K562 (cell line): ENCODE data around the gene POLD3. TPM values are rescaled to one million over a fixed set of nuclear protein-coding genes. Genes with fewer than 3 reads are reported as not detected.

Experiments used
- ATAC-seq: fragments of 200-7000 bp; cut with Tn5 transposase; 3 replicates; pipeline ENCODE4 v1.9.1; 2020; ENCODE audit warnings: moderate library complexity
- BruUV-seq: library from RNA; stranded (reverse); fragments of 400-500 nt; replicated peaks from 2 replicates; lab custom pipeline; 2021; lab: Mats Ljungman, UMichigan
- CTCF ChIA-PET: fragments of 300-600 bp; formaldehyde crosslinking; extraction: SDS; loops from one replicate; lab custom pipeline; 2021; ENCODE audit warnings: low intra/inter-chr PET ratio; lab: Yijun Ruan, JAX
- POLR2A ChIA-PET: fragments of 300-600, 350-650 bp; sonication (Branson Sonifier 250); formaldehyde crosslinking; extraction: SDS; loops from one replicate; lab custom pipeline; 2021; ENCODE audit warnings: antibody characterized with exemption, inconsistent platforms; lab: Yijun Ruan, JAX
- DNase-seq, 4 experiments: peaks; one replicate each; pipeline versions ENCODE4 v3.0.0 to v3.0.0-alpha.2; 2011 to 2018; ENCODE audit warnings: low spot score in 3 of 4, mixed read lengths in 3 of 4; ENCODE audit errors: extremely low read depth in 1 of 4
- FAIRE-seq: peaks from 2 replicates; lab custom pipeline; 2011; peaks lifted over from hg19 to GRCh38; lab: Jason Lieb, UNC
- H2AFZ ChIP-seq: 2 replicates; pipeline ENCODE4 v1.6.0; 2011; ENCODE audit warnings: low read depth, low read length, control low read depth, inconsistent platforms
- H3K27ac ChIP-seq: fragments of 200-600 bp; 3 replicates; pipeline ENCODE4 v1.8.0; 2011; ENCODE audit warnings: low read depth, mild to moderate bottlenecking, control low read depth, inconsistent platforms, low read length, moderate library complexity, mixed read lengths; ENCODE audit errors: extremely low read depth
- H3K27me3 ChIP-seq, 2 experiments: fragments of 300-600 bp in 1 of 2; 2 replicates in 1 of 2; 3 replicates in 1 of 2; pipeline versions ENCODE4 v1.6.0 to v1.8.0; 2011; ENCODE audit warnings: inconsistent platforms in 2 of 2, low read length in 2 of 2, mild to moderate bottlenecking in 1 of 2, mixed read lengths in 1 of 2, moderate library complexity in 1 of 2; ENCODE audit not compliant: control insufficient read depth in 2 of 2, insufficient read depth in 2 of 2
- H3K36me3 ChIP-seq: fragments of 300-600 bp; 3 replicates; pipeline ENCODE4 v1.8.0; 2011; ENCODE audit warnings: mild to moderate bottlenecking, low read length, inconsistent platforms; ENCODE audit not compliant: control insufficient read depth, insufficient read depth
- H3K4me1 ChIP-seq, 2 experiments: fragments of 200-600 bp in 1 of 2; replicated peaks in 1 of 2; 2 replicates in 1 of 2; 3 replicates in 1 of 2; pipeline versions ENCODE4 v1.5.1 to v1.8.0; 2011; ENCODE audit warnings: inconsistent platforms in 2 of 2, low read length in 2 of 2, mild to moderate bottlenecking in 1 of 2, mixed read lengths in 1 of 2, moderate library complexity in 1 of 2; ENCODE audit not compliant: control insufficient read depth in 2 of 2, insufficient read depth in 2 of 2
- H3K4me2 ChIP-seq: 2 replicates; pipeline ENCODE4 v1.6.1; 2011; ENCODE audit warnings: low read length, control low read depth, inconsistent platforms, mixed read lengths; ENCODE audit not compliant: insufficient read depth
- H3K4me3 ChIP-seq: fragments of 200-600 bp; sonication (generic), shearing (Covaris generic); 2 replicates; pipeline ENCODE4 v1.5.1; 2016; ENCODE audit warnings: control low read depth, inconsistent platforms
- H3K79me2 ChIP-seq: fragments of 200-600 bp; 3 replicates; pipeline ENCODE4 v1.8.0; 2011; ENCODE audit warnings: low read length, inconsistent platforms; ENCODE audit not compliant: control insufficient read depth, insufficient read depth
- H3K9ac ChIP-seq, 2 experiments: 2 replicates each; pipeline versions ENCODE4 v1.6.0 to v1.6.1; 2011; ENCODE audit warnings: low read depth in 2 of 2, low read length in 2 of 2, control low read depth in 1 of 2, inconsistent platforms in 1 of 2, mild to moderate bottlenecking in 1 of 2, mixed read lengths in 1 of 2; ENCODE audit not compliant: insufficient read depth in 1 of 2
- H3K9me1 ChIP-seq: one replicate; pipeline ENCODE4 v1.6.0; 2011; ENCODE audit warnings: inconsistent platforms, mild to moderate bottlenecking, low read length, moderate library complexity; ENCODE audit not compliant: control insufficient read depth, insufficient read depth
- H3K9me3 ChIP-seq: replicated peaks from 2 replicates; pipeline ENCODE4 v1.5.1; 2011; ENCODE audit warnings: low read depth, low read length, inconsistent platforms; ENCODE audit not compliant: control insufficient read depth, insufficient read depth
- H4K20me1 ChIP-seq: replicated peaks from 2 replicates; pipeline ENCODE4 v1.6.1; 2011; ENCODE audit warnings: low read length, inconsistent platforms, mixed read lengths; ENCODE audit not compliant: control insufficient read depth, insufficient read depth
- COPS2 ChIP-seq: fragments of 450-650 bp; conservative IDR thresholded peaks from 2 replicates; pipeline ENCODE4 v1.6.1; 2016; ENCODE audit warnings: mild to moderate bottlenecking, moderate library complexity
- CREB1 ChIP-seq, 2 experiments: sonication (generic) in 1 of 2; formaldehyde crosslinking in 1 of 2; IDR thresholded peaks; 2 replicates each; pipeline versions ENCODE4 v1.6.1 to v1.8.0; 2012 to 2022; ENCODE audit warnings: inconsistent platforms in 1 of 2, mild to moderate bottlenecking in 1 of 2, missing genetic modification reagents in 1 of 2, moderate library complexity in 1 of 2
- EZH2 ChIP-seq: IDR thresholded peaks from 2 replicates; pipeline ENCODE4 v1.6.1; 2012; ENCODE audit warnings: low read depth, mild to moderate bottlenecking, inconsistent platforms, low read length, borderline replicate concordance
- HNRNPLL ChIP-seq: fragments of 200-400 bp; formaldehyde crosslinking; IDR thresholded peaks from 2 replicates; pipeline ENCODE4 v1.6.1; 2017; ENCODE audit warnings: low read length, low read depth, mild to moderate bottlenecking; ENCODE audit not compliant: poor library complexity, severe bottlenecking
- MIER1 ChIP-seq: fragments of 450-650 bp; IDR thresholded peaks from 2 replicates; pipeline ENCODE4 v1.6.1; 2016; ENCODE audit warnings: antibody characterized with exemption, mild to moderate bottlenecking, low read depth
- NFYB ChIP-seq: IDR thresholded peaks from 2 replicates; pipeline ENCODE4 v1.6.1; 2011; ENCODE audit warnings: mild to moderate bottlenecking, moderate library complexity; ENCODE audit not compliant: insufficient read length; ENCODE audit errors: extremely low read depth
- PHF21A ChIP-seq: fragments of 450-650 bp; IDR thresholded peaks from 2 replicates; pipeline ENCODE4 v1.6.1; 2017; ENCODE audit warnings: low read depth, borderline replicate concordance
- ZNF75A ChIP-seq: fragments of 450-650 bp; formaldehyde crosslinking; IDR thresholded peaks from 2 replicates; pipeline ENCODE4 v1.4.0; 2020; ENCODE audit warnings: mild to moderate bottlenecking
- ZNF778 ChIP-seq: fragments of 450-650 bp; formaldehyde crosslinking; IDR thresholded peaks from 2 replicates; pipeline ENCODE4 v1.4.0; 2020; ENCODE audit warnings: mild to moderate bottlenecking, moderate library complexity
- ZZZ3 ChIP-seq: fragments of 450-650 bp; IDR thresholded peaks from 2 replicates; pipeline ENCODE4 v1.6.1; 2016; ENCODE audit warnings: antibody characterized with exemption, mild to moderate bottlenecking, moderate library complexity
- WGBS: fragments of 100-300 bp; shearing (Covaris generic); methylation state at CpG from one replicate; pipeline ENCODE4 v1.1.6; 2016; ENCODE audit warnings: low coverage, mixed read lengths; ENCODE audit not compliant: insufficient coverage; ENCODE audit errors: missing lambda C conversion rate; 5-methylcytosine and 5-hydroxymethylcytosine counted together
- in situ Hi-C: fragments of 300-500 bp; cut with MboI; formaldehyde crosslinking; loops from 4 replicates; pipeline ENCODE4 v1.15.0; 2018; ENCODE audit warnings: inconsistent platforms, mixed read lengths
- intact Hi-C: fragments of 100-400 bp; cut with micrococcal nuclease; formaldehyde crosslinking; loops from 2 replicates; pipeline ENCODE4 v1.14.2; 2022
- polyA plus RNA-seq, 8 experiments: library from polyadenylated mRNA; depleted of rRNA in 4 of 8; stranded (reverse) in 5 of 8; unstranded in 3 of 8; fragments of >200 nt; fragmentation: Nextera tagmentation in 2 of 8; fragmentation: Illumina TruSeq in 1 of 8; extraction: Ambion mirVana in 2 of 8; extraction: Trizol in 1 of 8; gene quantifications; 2 replicates each; pipeline versions ENCODE4 v1.2.1 to v1.2.3, GENCODE V29; 2011 to 2014; ENCODE audit warnings: inconsistent platforms in 1 of 8, missing spikeins in 1 of 8
- total RNA-seq, 7 experiments: library from RNA; depleted of rRNA in 6 of 7; stranded (reverse); fragments of >200 nt in 6 of 7; fragmentation: Illumina TruSeq in 2 of 7; extraction: Trizol in 2 of 7; gene quantifications; 2 replicates each; pipeline versions ENCODE4 v1.2.1 to v1.2.3, GENCODE V29; 2011 to 2021; ENCODE audit warnings: low replicate concordance in 1 of 7
- TF ChIP-seq, protein P1 (sequence below): fragments of 450-650 bp; IDR thresholded peaks from 2 replicates; pipeline ENCODE4 v1.6.1; 2018; ENCODE audit not compliant: partially characterized antibody
- TF ChIP-seq, protein P2 (sequence below): sonication (generic); IDR thresholded peaks from 2 replicates; pipeline ENCODE4 v1.6.1; 2016

Gene POLD3
- total and polyA plus RNA-seq, 9 of the 15 experiments (the other 6 are each of a cell fraction or from before 2014, with no cell fraction given) = 10.6 to 40.1 (median 24.6) TPM

DNA sequence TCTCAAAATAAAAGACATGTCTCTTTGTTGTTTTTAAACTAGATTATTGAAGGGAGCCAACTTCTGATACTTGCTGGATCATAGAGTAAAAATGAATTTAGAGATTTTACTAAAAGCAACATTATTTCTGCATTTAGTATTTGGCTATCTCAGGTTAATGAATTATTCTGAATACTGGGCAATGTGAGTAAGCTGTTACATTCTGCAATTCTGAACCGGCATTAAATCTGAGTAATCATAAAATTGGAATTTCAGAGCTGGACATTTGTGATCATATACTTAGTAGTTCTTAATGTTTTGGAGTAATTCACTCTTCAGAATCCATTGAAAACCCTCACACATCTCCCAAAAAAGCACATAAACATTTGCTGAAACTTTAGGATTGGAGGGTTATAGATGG lies 11.5 kb downstream of the POLD3 start:
- Histone ChIP-seq H3K27me3 (no peaks in the 10 kb centered on the region), H3K79me2 (no peaks in the 10 kb centered on the region), H2AFZ (no peak overlapping the region), H3K9ac (no peak overlapping the region), H3K4me2 (no peak overlapping the region), H3K9me3 (no peaks in the 10 kb centered on the region), H3K27ac (no peak overlapping the region), H3K4me1 (no peaks in the 10 kb centered on the region), H4K20me1 (no peaks in the 10 kb centered on the region), H3K9me1 (no peaks in the 10 kb centered on the region), H3K4me3 (no peak overlapping the region), H3K36me3 (peaks cover 27% of the 10 kb centered on the region; the same call in 2 of the 3 replicates)
- intact Hi-C loops (no loop called here), in situ Hi-C loops (no loop called here)
- no peak for DNase-seq
- ATAC-seq = no peak
- no peak for TF ChIP-seq COPS2
- no peak for TF ChIP-seq ZNF778 (CRISPR knock-in tag)
- TF ChIP-seq ZNF75A (CRISPR knock-in tag) = no peak
- no peak for TF ChIP-seq MIER1
- TF ChIP-seq ZZZ3 = no peak
- no peak for TF ChIP-seq PHF21A
- TF ChIP-seq CREB1 (IDR thresholded peaks at IDR 0.05) = no peak
- TF ChIP-seq CREB1 (CRISPR knock-in tag; IDR thresholded peaks at IDR 0.05) = no peak
- TF ChIP-seq EZH2 = no peak
- TF ChIP-seq HNRNPLL = no peak
- TF ChIP-seq, protein P1, sequence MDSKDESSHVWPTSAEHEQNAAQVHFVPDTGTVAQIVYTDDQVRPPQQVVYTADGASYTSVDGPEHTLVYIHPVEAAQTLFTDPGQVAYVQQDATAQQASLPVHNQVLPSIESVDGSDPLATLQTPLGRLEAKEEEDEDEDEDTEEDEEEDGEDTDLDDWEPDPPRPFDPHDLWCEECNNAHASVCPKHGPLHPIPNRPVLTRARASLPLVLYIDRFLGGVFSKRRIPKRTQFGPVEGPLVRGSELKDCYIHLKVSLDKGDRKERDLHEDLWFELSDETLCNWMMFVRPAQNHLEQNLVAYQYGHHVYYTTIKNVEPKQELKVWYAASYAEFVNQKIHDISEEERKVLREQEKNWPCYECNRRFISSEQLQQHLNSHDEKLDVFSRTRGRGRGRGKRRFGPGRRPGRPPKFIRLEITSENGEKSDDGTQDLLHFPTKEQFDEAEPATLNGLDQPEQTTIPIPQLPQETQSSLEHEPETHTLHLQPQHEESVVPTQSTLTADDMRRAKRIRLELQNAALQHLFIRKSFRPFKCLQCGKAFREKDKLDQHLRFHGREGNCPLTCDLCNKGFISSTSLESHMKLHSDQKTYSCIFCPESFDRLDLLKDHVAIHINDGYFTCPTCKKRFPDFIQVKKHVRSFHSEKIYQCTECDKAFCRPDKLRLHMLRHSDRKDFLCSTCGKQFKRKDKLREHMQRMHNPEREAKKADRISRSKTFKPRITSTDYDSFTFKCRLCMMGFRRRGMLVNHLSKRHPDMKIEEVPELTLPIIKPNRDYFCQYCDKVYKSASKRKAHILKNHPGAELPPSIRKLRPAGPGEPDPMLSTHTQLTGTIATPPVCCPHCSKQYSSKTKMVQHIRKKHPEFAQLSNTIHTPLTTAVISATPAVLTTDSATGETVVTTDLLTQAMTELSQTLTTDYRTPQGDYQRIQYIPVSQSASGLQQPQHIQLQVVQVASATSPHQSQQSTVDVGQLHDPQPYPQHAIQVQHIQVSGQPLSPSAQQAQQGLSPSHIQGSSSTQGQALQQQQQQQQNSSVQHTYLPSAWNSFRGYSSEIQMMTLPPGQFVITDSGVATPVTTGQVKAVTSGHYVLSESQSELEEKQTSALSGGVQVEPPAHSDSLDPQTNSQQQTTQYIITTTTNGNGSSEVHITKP = no peak
- no peak for TF ChIP-seq NFYB
- TF ChIP-seq, protein P2, sequence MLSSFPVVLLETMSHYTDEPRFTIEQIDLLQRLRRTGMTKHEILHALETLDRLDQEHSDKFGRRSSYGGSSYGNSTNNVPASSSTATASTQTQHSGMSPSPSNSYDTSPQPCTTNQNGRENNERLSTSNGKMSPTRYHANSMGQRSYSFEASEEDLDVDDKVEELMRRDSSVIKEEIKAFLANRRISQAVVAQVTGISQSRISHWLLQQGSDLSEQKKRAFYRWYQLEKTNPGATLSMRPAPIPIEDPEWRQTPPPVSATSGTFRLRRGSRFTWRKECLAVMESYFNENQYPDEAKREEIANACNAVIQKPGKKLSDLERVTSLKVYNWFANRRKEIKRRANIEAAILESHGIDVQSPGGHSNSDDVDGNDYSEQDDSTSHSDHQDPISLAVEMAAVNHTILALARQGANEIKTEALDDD = no peak
- POLR2A ChIA-PET = no interaction called here
- BruUV-seq = no TSS peak
- WGBS = 76% methylated on average over 1 of the region's 1 CpG
- FAIRE-seq = no peak
- CTCF ChIA-PET = no interaction called here
